ENCODE data around the gene RELCH.

DNA sequence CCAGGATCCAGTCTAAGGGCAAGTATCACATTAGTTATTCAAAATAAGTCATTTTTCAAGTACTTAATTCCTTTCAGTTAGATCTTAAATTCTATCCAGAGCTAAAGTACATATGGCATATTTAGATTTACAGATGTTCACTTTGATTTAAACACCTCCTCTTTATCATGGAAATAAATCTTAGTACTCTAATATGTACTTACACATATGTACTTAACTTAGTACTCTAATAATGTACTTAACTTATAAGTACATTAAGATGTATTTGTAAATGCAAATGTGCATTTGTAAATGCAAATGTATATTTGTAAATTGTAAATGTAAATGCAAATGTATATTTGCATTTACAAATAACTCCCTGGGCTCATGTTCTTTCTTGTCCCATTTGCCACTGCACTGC is 14.8 kb upstream of the RELCH start:
- TF ChIP-seq CBX5 (IDR thresholded peaks at IDR 0.05; ENCODE audit: low read depth), result no peak
- TF ChIP-seq, protein P1, sequence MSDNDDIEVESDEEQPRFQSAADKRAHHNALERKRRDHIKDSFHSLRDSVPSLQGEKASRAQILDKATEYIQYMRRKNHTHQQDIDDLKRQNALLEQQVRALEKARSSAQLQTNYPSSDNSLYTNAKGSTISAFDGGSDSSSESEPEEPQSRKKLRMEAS (IDR thresholded peaks at IDR 0.05; ENCODE audit: low read depth, low read length), result no peak
- no peak for TF ChIP-seq SPI1 (IDR thresholded peaks at IDR 0.05; ENCODE audit: borderline replicate concordance, insufficient read depth, low read depth, low read length)
- TF ChIP-seq, protein P2, sequence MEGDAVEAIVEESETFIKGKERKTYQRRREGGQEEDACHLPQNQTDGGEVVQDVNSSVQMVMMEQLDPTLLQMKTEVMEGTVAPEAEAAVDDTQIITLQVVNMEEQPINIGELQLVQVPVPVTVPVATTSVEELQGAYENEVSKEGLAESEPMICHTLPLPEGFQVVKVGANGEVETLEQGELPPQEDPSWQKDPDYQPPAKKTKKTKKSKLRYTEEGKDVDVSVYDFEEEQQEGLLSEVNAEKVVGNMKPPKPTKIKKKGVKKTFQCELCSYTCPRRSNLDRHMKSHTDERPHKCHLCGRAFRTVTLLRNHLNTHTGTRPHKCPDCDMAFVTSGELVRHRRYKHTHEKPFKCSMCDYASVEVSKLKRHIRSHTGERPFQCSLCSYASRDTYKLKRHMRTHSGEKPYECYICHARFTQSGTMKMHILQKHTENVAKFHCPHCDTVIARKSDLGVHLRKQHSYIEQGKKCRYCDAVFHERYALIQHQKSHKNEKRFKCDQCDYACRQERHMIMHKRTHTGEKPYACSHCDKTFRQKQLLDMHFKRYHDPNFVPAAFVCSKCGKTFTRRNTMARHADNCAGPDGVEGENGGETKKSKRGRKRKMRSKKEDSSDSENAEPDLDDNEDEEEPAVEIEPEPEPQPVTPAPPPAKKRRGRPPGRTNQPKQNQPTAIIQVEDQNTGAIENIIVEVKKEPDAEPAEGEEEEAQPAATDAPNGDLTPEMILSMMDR (IDR thresholded peaks at IDR 0.05 in 2 of 3, conservative IDR thresholded peaks at IDR 0.05 in 1 of 3; ENCODE audit: control insufficient read depth in 2 of 3, extremely low read depth in 1 of 3, insufficient read depth in 1 of 3, low read depth in 3 of 3, low read length in 3 of 3), result no peak
- no peak for TF ChIP-seq TARDBP (IDR thresholded peaks at IDR 0.05; ENCODE audit: borderline replicate concordance)
- TF ChIP-seq, protein P3, sequence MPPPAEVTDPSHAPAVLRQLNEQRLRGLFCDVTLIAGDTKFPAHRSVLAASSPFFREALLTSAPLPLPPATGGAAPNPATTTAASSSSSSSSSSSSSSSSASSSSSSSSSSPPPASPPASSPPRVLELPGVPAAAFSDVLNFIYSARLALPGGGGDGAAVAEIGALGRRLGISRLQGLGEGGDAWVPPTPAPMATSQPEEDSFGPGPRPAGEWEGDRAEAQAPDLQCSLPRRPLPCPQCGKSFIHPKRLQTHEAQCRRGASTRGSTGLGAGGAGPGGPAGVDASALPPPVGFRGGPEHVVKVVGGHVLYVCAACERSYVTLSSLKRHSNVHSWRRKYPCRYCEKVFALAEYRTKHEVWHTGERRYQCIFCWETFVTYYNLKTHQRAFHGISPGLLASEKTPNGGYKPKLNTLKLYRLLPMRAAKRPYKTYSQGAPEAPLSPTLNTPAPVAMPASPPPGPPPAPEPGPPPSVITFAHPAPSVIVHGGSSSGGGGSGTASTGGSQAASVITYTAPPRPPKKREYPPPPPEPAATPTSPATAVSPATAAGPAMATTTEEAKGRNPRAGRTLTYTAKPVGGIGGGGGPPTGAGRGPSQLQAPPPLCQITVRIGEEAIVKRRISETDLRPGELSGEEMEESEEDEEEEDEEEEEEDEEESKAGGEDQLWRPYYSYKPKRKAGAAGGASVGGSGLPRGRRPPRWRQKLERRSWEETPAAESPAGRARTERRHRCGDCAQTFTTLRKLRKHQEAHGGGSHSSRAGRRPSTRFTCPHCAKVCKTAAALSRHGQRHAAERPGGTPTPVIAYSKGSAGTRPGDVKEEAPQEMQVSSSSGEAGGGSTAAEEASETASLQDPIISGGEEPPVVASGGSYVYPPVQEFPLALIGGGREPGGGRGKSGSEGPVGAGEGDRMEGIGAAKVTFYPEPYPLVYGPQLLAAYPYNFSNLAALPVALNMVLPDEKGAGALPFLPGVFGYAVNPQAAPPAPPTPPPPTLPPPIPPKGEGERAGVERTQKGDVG (CRISPR knock-in tag; IDR thresholded peaks at IDR 0.05), result no peak
- TF ChIP-seq TCF7 (IDR thresholded peaks at IDR 0.05; ENCODE audit: borderline replicate concordance), result no peak
- no peak for TF ChIP-seq JUND (IDR thresholded peaks at IDR 0.05; ENCODE audit: low read depth, low read length)
